Stimulated activated CD8-positive, alpha-beta memory T cell treated with anti-CD3 and anti-CD28 coated beads, Interleukin-7, amount 100 ng/mL, for 1 hour (primary cell): ENCODE data around the gene CEBPE.
"Not testable (repeated sequence)": the region's sequence is repeated elsewhere in the genome, so short reads cannot be mapped to it uniquely, and the experiment has no call there.

Experiments used
- DNase-seq, 2 donors: peaks; one replicate each; pipeline ENCODE4 v3.0.0-alpha.2; 2020; ENCODE audit warnings: low read depth in 2 of 2

Gene CEBPE

DNA sequence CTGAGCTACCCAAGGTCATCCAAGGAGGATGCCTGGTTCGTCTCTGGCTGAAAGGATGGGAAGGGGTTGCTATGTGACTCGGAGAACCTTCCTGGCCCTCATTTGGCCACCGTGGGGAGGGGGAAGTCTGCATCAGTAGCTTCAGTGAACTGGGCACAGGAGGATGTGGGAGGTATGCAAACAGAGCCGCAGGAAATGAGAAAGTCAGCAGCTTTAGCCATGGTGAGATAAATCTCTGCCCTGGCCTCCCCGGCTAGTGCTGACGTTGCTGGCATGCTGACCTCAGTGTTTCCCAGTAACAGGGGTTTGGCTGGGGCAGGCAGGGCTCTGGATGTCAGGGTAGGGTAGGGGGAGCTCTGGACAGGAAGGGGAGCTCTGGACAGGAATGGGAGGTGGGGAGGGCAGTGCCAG, 2.3 kb upstream of the CEBPE start:
- DNase-seq = no peak

DNA sequence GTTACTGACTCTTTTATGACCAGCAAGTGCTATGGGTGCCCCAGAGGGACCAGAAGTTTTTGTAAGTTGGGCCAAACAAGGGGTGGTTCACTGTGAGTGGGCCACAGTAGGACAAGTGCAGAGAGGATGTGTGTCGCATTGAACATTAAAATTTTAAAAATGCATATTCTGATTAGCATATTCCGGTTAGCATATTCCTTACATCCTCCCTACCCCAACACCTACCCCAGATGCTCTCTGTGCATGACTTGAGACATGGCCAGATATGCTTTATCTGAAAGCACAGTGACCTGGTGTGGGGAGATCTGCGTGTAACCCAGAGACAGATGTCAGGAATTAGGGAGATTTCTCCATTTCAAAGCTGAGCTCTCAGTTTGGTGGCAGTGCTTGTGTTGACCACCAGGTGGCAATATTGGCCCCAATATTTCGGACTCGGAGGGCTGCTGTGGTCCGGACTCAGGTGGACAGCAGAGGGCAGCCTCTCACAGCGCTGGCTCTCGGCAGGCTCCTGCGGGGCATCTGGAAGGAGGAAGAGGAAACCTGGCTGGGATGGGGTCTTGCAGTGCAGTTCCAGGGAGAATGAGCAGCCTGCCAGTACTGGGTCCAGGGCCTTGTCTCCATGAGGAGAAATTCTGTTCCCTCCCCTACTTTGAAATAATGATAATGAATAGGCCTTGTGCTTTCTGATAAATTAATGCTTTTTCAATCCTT, 1.6 kb upstream of the CEBPE start:
- DNase-seq = peak; percentile 51 to 65

DNA sequence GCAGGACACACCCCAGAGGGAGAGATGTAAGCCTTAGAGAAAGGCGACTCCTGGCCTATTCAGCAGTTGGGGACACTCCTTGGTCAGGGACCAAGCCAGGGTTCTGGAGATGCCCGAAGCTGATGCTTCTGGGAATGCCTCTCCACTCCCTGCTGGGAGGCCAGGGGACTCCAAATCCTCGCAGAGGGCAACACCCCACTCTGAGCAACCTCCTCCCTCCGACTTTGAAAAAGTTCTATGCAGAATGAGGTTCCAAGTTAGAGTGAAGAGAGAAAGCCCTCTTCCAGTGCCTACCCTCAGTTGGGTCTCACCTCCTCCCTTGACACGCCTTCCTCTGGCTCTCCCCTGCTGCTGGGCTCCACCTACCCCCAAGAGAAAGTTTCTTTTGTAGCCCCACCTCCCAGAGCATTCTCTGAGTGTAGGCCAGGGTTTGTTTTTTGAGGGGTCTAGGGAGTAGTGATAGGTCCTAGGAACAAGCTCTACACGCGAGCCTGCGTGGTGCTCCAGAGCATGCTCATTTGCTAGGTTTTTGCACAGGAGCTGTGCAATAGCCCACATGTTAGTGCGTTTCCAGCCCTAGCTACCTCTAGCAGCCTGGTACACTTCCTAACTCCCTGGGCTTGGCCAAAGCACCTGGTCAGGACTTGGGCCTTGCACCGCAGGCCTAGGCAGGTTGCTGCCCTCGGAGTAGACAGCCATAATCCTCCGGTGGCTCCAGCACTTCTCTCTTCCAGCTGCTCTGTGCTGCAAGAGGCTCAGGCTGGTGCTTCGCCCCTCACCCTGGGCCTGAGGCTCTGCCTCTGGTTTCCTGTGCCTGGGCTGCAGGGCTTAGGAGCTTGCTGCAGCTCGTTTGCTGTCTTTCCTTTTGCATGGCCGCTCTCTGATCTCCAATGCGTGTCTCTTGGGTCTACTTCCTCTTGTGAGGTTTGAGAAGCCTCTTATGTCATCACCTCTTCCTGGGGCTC, 590 bp upstream of the CEBPE start:
- no peak for DNase-seq

DNA sequence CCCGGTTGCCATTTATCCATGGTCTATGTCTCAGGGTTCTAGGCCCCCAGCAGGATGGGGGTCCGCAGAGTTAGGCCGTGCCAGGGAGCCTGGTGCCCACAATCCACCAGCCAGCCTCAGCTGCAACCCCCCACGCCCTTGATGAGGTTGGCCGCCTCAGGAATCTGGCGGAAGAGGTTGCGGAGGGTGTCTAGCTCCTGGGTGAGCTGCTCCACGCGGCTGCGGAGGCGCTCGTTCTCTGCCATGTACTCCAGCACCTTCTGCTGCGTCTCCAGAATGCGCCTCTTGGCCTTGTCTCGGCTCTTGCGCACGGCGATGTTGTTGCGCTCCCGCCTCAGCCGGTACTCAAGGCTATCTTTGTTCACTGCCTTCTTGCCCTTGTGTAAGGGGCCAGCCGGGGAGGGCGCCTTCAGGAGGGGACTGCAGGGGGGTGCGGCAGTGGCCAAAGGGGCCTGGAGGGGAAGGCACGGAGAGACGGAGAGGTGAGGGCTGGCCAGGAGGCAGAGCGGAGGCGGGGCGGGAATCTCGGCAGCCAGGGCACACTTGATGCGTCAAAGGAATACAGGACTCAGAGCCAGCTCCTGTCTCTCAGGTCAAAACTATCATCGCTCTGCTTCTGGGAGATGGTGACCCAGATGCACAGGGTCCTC, 1.6 kb downstream of the CEBPE start:
- no peak for DNase-seq

DNA sequence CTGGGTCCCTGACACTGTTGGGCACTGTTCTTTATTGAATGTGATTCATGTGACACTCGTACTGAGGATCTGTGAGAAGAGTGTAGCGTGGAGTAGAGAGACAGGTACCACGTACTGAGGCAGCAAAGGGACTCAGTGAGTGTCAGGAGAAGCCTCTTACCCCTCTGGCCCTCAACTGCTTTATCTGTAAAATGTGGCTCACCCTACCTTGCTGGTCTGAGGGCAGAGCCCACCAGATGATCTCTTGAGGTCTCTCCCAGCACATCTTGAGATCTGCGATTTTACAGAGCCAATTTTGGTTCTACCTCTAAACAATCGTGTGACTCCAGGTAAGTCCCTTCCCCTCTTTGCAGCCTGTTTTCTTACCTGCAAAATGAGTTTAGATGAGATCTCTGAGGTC, 3.1 kb downstream of the CEBPE start:
- no peak for DNase-seq

DNA sequence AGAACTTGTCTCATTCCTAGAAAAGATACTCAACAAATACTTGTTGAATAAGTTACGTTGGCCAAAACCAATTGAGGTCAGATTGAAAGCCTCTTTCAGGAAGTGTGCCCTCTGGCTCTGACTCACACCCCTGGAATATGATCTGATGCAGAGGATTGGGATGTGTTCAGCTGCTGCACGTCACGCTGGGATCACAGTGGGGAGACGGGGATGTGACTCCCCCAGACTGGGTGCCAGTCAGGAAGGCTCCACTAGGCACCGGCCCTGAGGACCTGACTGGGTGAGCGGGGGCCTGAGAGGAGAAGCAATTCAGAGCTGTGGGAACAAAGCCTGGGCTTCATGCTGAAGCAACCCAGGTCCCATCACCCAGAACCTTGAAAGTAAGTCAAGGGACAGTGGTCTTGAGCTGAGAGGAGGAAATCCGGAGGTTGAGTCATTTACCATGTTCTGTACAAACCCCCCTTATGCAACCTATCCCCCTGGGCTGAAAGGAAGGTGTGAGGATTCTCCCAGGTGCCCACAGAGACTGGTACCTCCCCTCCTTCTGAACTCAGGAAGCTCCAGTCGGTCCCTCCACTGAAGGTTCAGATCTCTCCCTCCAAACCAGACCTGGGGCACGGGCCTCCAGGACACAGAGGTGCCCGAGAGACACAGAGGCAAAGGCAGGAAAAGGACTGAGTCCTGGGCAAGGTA, 3.9 kb downstream of the CEBPE start:
- DNase-seq = no peak

DNA sequence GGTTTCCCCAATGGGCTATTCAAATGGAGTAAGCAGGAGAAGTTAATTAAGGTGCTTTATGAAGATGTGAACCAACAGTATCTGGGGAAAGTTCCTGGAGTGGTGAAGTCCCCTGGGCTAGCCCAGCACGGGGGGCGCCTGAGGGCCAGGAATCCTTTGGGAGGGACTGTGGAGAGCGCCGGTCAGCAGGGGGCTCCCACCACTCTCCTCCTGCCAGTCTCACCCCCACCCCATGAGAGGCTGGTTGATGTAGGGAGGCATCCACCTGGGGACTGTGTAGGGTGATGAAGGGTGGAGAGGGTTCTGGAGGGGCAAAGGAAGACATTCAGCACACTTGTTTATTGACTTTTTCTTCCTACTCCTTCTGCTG, 4.4 kb downstream of the CEBPE start:
- DNase-seq = no peak

DNA sequence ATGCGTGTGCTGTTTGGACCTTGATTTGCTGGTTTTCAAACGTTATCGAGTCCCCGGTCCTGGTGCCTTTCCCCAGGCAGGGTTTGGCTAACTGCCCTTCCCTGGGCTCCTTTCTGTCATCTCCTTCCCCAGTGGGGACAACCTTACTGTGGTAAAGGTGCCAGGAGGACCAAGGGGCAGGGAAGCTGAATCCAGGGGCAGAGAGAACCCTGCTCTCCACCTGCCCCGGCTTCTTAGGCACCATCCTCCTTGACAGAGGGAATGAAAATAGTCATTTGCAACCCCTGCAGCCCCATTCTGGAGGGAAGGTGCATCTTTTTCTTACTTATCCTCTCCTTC, 5.0 kb downstream of the CEBPE start:
- no peak for DNase-seq

DNA sequence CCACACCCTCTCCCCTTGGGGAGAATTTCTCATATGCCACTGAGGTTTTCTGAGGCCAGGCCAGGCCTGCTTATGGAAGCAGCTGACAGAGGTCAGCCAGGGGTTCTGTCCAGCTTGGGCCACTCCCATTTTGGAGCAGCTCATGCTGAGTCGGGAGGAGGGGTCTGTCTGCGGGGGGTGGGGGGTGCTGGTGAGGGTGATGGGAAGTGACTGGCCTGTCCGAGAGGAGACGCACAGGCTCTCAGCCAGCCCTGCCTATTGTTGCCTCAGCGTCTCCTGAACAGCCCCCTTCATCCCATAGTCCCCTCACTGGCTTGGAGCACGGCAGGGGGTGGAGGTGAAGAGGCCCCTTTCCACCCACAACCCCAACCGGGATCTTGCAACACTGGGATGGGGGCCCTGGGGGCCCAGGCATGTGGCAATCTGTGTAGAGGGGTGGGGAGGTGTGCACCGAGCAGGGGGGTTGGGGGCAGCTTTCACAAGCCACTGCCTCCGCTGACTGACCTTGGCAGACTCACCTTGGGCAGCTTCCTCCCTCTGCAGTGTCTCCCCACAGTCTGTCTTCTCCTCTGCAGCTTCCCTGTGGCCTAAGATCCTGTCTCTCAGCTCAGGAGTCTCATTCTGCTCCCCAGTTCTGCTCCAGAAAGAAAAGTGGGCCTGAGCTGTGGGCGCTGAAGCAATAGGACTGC, 5.5 kb downstream of the CEBPE start:
- DNase-seq = no peak

DNA sequence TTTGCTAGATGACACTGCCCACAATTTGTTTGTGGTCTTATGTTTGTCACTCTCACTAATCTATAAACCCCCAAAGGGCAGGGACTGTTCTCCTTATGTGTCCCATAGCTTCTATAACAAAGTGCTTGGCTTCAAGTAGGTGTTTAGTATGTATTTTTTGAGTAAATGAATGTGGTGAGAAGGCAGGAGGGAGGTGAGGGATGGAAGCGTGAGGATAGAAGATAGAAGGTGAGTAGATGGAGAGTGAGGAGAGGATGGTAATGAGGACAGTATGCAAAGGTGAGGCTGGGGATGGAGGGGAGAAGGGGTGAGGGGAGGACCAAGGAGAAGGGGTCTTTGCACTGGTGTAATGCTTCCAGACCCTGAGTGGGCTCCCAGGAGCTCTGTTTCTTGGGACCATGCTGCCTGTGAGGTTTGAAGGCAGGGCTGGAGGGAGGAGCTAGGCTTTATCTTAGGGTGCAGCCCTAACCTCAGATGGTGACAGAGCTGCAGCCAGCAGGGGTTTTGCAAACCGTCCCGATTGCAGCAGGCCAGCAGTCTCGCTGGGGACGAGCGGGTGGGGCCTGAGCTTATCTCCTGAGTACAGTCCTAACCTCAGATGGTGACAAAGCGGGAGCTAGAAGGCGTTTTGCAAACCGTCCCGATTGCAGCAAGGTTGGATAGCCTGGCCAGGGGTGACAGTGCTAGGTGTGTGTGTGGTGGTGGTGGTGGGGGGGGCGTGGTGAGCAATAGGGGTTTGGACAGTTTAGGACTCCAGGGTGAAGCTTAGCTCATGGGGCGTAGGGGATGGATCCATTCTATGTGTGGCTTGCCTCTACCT, 6.5 kb downstream of the CEBPE start:
- no peak for DNase-seq

DNA sequence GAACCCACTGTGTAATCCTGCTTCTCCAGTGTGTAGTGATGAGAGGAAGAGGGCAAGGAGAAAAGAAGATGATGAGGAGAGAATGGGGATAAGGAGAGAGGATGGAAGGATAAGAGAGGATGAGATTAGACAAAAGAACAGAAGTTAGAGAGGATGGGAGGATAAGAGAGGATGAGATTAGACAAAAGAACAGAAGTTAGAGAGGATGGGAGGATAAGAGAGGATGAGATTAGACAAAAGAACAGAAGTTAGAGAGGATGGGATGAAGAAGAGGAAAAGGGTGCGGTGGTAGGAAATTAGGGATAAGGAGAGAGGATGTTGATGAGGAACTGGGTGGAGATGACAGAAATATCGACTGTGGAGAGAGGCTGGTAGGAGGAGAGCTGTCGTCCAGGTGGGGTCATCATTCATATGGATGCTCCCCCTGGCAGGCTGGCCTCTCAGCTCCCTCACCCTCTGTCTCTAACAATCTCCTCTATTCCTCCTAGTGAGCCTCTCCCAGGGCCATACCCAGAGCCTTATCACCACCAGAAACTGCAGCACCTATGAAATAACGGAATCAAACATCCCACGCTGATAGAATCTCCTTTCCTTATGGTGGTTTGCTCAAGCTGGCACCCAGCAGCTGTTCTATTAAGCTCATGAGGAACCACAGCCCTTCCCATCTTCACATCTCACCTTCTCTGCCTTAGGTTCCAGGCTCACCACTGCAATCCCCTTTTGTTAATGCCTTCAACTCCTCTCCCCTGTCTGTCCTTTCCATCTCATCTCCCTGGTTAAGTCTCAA, 8.3 kb downstream of the CEBPE start:
- DNase-seq = no peak

DNA sequence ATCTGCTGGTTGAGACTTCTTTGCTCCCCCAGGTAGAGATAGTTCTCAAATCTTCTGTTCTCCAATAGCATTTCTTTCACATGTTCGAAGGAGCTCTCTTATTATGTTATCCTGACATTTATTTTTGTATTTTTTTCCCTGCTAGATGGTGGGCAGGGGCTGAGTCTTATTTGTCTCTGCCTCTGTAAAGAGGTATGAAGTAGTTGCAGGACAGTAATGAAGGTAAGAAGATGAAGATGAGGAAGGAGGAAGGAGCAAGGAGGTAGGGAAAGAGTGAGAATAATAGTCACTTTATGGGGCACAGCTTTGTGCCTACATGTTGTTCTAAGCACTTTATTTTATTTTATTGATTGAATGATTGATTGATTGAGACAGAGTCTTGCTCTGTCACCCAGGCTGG, 9.3 kb downstream of the CEBPE start:
- DNase-seq = no peak

DNA sequence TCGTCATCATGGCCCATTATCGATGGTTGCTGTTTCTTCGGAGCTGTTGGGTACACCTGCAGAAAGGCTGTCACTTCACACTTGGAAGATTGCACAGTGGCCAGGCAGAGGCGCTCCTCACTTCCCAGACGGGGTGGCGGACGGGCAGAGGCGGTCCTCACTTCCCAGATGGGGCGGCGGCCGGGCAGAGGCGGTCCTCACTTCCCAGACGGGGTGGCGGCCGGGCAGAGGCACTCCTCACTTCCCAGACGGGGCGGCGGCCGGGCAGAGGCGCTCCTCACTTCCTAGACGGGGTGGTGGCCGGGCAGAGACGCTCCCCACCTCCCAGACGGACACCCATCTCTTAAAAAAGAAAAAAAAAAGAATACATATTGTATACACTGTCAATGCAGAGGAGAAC, 10.9 kb downstream of the CEBPE start:
- DNase-seq = not testable (repeated sequence)

DNA sequence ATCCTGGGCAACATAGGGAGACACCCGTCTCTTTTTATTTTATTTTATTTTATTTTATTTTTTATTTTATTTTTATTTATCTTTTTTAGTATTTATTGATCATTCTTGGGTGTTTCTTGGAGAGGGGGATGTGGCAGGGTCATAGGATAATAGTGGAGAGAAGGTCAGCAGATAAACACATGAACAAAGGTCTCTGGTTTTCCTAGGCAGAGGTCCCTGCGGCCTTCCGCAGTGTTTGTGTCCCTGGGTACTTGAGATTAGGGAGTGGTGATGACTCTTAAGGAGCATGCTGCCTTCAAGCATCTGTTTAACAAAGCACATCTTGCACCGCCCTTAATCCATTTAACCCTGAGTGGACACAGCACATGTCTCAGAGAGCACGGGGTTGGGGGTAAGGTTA, 11.4 kb downstream of the CEBPE start:
- DNase-seq = not testable (repeated sequence)

DNA sequence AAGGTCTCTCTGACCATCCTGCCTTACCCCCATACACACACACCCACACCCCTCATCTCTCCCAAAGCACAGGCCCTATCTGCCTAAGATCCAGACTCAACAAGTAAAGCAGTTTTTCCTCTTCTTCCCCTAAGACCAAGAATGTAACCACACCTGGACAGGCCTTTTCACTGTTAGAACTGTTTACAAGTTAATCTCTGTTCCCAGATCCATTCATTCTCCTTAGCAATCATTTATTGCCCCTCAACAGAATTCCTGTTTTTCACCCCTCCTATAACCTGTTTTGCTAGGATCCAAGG, 12.4 kb downstream of the CEBPE start:
- DNase-seq = no peak

DNA sequence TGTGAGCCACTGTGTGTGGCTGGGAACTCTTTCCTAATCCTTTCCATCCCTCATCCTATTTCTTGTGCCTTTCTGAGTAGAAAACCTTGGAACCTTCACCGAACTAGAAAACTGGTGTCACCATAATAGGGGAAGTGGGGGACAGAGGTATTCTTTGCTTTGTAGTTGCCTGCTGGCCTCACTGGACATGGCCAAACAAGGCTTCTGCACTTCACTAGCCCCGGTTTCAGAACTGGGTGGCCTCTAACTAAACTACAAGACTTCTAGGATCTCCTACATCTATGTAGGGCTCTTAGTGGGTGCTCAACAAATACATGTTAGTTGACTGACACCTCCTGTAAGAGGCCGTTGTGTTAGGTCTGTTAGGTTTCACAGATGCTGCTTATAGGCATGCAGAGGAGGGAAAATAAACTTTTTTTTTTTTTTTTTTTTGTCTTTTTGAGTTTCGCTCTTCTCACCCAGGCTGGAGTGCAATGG, 13.7 kb downstream of the CEBPE start:
- no peak for DNase-seq

DNA sequence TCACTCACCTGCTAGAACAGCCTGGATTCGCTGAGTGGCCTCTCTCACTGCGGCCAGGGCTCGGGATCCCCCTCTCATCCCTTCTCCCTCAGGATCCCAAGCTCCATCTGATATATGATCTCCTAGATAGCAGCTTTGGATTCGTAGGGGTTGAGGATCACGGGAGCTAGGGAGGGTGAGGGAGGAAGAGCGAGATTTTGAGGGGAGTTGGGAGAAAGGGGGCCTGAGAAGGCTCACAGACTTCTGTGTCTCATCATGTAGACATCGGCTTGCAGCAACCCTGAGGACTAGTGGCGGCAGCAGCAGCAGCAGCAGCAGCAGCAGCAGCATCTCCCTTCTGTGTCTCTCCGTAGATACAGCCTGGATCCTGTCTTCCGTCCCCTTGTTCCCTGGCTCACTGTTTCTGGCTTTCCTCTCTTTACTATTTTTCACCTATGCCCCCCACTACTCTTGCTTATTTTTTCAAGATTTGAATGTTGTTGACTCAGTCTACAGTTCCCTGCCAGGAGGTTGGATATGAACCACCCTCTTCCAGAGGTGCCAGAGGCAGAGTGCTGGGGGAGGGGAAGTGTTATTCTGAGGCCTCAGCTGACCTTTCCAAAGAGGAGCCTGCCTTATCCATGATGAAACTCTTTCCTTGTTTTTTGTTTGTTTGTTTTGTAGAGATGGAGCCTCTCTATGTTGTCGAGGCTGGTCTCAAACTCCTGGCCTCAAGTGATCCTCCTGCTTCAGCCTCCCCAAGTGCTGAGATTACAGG, 14.3 kb downstream of the CEBPE start, which contains the start of gene CIROP:
Gene CIROP, minus strand, starts transcription at position 399 of the 757 bp plus-strand sequence. Its CDS starts 69 bp downstream, at position 330.
- no peak for DNase-seq

DNA sequence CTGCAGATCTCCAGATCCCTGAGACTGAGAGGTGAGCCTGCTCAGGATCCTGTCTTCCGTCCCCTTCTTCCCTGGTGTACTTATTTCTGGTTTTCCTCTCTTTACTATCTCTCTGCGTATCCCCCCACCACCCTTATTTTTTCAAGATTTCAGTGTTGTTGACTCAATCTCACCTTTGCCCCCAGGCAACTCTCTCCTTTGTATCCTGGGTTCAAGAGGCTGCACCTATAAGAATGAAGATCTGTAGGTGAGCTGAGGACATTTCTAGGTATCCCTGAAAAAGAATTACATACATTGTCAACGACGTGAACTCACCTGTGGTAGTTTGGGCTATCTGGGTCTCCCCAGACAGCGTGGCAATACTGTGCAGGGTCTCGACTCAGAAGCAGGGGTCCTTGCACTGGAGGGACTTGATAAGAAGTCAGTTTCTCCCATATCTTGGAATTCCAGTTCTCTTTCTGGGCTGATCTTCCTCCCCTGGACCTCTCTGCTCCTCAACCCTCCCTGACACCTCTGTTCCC, 14.9 kb downstream of the CEBPE start:
- no peak for DNase-seq

DNA sequence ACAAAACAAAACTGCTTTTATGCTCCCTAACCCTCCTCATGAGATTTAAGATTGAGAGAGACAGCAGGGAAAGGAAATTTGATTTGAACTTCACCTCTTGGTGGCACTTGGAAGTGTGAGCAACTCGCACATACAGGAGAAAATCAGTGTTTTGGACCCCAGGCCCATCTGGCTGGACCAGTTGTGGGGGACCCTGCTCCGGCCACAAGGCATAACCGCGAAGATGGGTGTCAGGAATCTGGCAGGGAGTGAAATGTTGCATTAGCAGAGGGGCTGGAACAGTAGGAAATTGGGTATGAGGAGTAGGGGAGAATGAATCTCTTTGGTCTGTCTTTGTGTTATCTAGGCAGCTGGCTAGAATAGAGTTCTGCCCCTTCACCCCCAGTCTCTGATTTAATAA, 15.5 kb downstream of the CEBPE start:
- no peak for DNase-seq
